GM21526 (cell line): ENCODE results near the gene UCP3.
A peak's percentile ranks its signal among the peaks of the same experiment; 100 is the strongest.

Source experiments
- ATAC-seq: cut with Tn5 transposase; IDR thresholded peaks from one replicate; pipeline ENCODE4 v1.9.1; 2021; ENCODE audit warnings: moderate library complexity; ENCODE audit not compliant: unreplicated experiment, low FRiP score

The UCP3 gene

DNA sequence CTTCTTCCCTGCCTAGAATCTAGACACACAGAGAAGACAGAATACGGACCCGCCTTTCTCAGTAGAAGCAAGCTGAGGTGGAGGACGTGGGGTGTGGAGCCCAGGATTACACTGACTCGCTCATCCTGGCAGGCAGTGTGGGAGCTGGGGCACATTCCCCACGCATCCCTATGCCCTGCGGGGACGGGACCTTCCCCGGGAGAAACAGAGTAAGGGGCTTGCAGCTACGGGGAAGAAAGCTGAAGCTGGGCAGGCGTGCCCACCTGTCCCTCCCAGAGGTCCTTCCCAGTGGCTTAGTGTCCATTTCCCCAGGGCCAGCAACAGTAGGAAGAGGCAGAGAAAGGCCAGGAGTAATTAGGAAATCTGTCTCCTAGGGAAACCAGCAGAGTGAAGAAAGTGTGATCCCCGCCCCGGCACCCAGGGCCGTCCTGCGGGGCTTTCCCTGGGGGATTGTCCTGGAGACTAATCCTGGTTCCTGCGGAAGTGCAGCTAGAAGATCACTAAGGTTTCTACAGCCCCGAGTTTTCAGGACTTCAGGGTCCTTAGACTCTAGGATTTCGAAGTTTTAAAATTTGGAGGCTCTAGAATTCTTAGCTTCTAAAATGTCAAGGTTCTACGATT is 50.3 kb downstream of the UCP3 start:
- no peak for ATAC-seq

DNA sequence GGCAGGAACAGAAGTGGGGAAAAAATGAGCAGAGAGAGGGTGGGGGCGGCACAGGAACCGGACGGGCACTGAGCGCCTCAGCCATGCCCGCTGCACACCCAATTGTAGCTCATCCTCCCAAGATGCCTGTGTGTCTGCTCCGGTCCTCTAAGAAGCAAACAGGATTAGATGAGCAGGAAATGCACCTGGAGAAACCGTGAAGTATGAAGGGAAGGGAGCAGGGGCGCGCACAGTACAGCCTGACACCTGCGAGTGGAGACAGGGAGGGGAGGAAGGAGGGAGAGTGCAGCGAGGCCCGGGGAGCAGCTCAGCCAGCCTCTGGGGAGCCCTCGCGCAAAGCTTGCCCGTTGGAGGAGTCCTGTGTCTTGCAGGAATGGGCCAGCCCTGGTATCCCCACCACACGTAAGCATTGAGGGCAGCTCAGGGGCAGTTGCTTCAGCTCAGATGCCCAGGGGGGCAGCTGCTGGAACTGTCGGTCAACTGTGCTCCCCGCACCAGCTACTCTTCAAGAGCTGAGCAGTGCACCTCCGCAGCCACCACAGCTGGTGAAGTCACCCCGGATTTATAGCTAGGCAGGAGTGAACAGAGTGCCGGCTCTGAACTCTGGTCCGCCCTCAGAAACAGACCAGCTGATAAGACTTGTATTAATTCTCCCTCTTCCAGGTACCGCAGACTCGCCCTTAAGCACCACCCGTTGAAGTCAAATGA is 51.1 kb downstream of the UCP3 start:
- ATAC-seq: no peak

DNA sequence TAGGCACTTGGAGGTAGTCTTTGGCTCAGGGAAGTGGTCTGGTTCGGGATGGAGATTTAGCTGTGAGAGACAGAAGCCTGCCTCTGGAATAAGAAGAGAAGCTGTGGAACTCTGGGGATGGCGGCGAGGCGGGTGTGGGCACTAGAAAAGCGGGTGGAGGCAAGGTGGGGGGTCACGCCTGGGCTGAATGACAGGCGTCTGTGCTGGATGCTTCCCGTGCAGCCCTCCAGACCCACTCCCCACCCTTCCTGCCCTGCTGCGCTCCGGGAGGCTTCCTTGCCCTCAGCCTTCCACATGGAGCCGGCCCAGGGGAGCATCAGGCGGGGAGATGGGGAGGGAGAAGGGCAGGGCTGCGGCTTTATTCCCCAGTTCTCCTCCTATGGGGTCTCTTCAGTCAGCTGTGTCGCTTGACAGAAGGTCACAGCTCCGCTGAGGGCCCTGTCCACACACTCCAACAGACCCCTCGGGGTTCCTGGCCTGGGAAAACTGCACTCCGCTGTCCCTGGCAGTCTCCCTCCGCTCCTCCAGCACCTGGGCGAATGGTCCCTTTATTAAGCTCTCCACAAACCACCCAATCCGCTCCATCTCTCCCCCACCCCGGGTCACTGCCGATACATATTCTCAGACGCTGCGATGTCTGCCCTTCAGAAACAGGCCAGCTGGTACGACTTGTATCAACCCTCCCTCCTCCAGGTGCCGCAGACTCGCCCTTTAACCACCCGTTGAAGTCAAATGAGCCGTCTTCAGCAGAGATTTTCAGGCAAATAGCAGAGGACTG is 51.8 kb downstream of the UCP3 start:
- ATAC-seq: no peak

DNA sequence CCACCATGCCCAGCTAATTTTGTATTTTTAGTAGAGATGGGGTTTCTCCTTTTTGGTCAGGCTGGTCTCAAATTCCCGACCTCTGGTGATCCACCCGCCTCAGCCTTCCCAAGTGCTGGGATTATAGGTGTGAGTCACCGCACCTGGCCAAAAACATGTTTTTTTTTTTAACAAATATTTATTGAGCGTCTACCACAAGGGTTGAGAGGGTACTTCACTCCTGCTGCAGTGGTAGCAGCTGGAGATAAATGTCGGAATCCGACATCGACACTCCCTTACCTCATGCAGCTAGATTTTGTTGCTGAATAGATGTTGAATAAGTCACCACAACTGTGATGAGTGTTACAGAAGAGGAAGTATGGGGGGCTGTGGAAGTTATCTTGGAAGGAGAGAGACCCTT is 57.1 kb downstream of the UCP3 start:
- ATAC-seq: no peak

DNA sequence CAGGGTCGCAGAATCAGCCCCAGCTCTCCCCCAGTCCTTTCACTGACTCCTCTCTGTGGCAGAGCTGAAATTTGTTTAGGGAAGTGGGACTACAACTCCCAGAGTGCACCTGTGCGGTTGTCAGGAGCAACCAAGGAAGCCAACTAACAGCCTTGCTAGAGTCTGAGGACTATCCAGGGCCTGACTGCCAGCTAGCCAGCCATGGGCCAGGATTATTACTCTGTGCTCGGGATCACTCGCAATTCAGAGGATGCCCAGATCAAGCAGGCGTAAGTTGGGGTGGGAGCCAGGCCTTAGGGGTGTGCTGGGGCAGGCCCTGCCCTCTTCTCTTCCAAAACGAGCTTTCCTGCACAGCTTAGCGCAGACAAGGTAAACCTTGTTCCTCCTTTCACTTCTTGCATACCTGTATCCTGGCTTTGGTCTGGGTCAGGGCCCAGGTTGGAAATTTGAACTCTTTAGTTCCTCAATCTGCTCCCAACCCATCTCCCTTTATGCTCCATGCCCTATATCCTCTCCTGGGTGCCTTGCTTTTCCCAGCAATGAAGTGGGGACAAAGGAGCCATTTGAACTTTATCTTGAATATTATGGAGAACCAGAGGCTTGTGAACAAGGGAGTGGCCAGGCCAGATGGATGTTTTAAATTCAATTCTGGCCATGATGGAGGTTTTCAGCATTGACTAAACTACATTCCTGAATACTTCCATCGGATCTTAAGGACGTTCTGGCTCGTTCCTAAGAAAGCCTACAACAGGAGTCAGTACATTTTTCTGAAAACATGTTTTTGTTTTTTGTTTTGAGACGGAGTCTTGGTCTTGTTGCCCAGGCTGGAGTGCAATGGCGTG is 57.8 kb downstream of the UCP3 start, which contains the start of gene DNAJB13:
Gene DNAJB13 (plus strand): TSS at position 158 of the 842 bp plus-strand sequence. CDS start 44 bp downstream, at position 202.
- ATAC-seq: peak; percentile 70
